ENCODE results near the gene ZMIZ1. TPM values are rescaled to one million over a fixed set of nuclear protein-coding genes. Genes with fewer than 3 reads are reported as not detected.

ZMIZ1 gene
- polyA plus RNA-seq, 1 experiment = 13.0 TPM

GRCh38 chr10:79148452-79149344 is 79.9 kb downstream of the ZMIZ1 start:
- no peak for TF ChIP-seq CTCF (IDR thresholded peaks at IDR 0.05; ENCODE audit: insufficient read depth, low read depth, low read length)
- Histone ChIP-seq H3K4me3 (ENCODE audit: low read depth, low read length) (no peak overlapping the region), H3K27me3 (ENCODE audit: control insufficient read depth, insufficient read depth, low read length) (no peaks in the 10 kb centered on the region), H3K36me3 (ENCODE audit: control insufficient read depth, insufficient read depth, low read length) (peaks cover 6% of the 10 kb centered on the region)
- ChIA-PET POLR2A (interaction anchor here (1.0 kb wide), 1 partner anchor 9 kb away, joined by 5 read pairs; no protein-coding TSS in a partner anchor), CTCF (interaction anchor here (1.2 to 1.8 kb wide), 4 partner anchors 9 to 73 kb away, joined by 3 to 9 read pairs (median 4); no protein-coding TSS in a partner anchor)
- DNase-seq (ENCODE audit: low read depth) = no peak

- Histone ChIP-seq H3K27me3 (ENCODE audit: control insufficient read depth, insufficient read depth, low read length) (no peaks in the 10 kb centered on the region), H3K4me3 (ENCODE audit: low read depth, low read length) (no peak overlapping the region), H3K36me3 (ENCODE audit: control insufficient read depth, insufficient read depth, low read length) (peaks cover 4% of the 10 kb centered on the region)
- POLR2A ChIA-PET = interaction anchor here (1.0 kb wide), 1 partner anchor 8 kb away, joined by 5 read pairs; no protein-coding TSS in a partner anchor
- CTCF ChIA-PET = interaction anchor here (1.2 to 1.8 kb wide), 4 partner anchors 9 to 74 kb away, joined by 3 to 9 read pairs (median 4); no protein-coding TSS in a partner anchor
- no peak for DNase-seq (ENCODE audit: low read depth)
- no peak for TF ChIP-seq CTCF (IDR thresholded peaks at IDR 0.05; ENCODE audit: insufficient read depth, low read depth, low read length)
Measured at GRCh38 chr10:79149345-79149661, 80.5 kb downstream of the ZMIZ1 start.

- CTCF ChIA-PET = interaction anchor here (1.2 to 1.8 kb wide), 6 partner anchors 10 to 75 kb away, joined by 3 to 9 read pairs (median 5); no protein-coding TSS in a partner anchor
- Histone ChIP-seq H3K36me3 (ENCODE audit: control insufficient read depth, insufficient read depth, low read length) (peaks cover 2% of the 10 kb centered on the region), H3K4me3 (ENCODE audit: low read depth, low read length) (no peak overlapping the region), H3K27me3 (ENCODE audit: control insufficient read depth, insufficient read depth, low read length) (no peaks in the 10 kb centered on the region)
- no peak for TF ChIP-seq CTCF (IDR thresholded peaks at IDR 0.05; ENCODE audit: insufficient read depth, low read depth, low read length)
- no peak for DNase-seq (ENCODE audit: low read depth)
- POLR2A ChIA-PET = interaction anchor here (0.6 to 1.1 kb wide), 2 partner anchors 11 to 330 kb away, joined by 13 to 27 read pairs; no protein-coding TSS in a partner anchor
Measured at GRCh38 chr10:79149662-79150443, 81.1 kb downstream of the ZMIZ1 start.

- Histone ChIP-seq H3K4me3 (ENCODE audit: low read depth, low read length) (no peak overlapping the region), H3K27me3 (ENCODE audit: control insufficient read depth, insufficient read depth, low read length) (no peaks in the 10 kb centered on the region), H3K36me3 (ENCODE audit: control insufficient read depth, insufficient read depth, low read length) (peaks cover 2% of the 10 kb centered on the region)
- CTCF ChIA-PET = interaction anchor here (1.5 kb wide), 2 partner anchors 9 to 45 kb away, joined by 5 to 8 read pairs; no protein-coding TSS in a partner anchor
- POLR2A ChIA-PET = interaction anchor here (0.6 to 1.1 kb wide), 2 partner anchors 12 to 331 kb away, joined by 13 to 27 read pairs; no protein-coding TSS in a partner anchor
- no peak for DNase-seq (ENCODE audit: low read depth)
- TF ChIP-seq CTCF (IDR thresholded peaks at IDR 0.05; ENCODE audit: insufficient read depth, low read depth, low read length) = no peak
Measured at GRCh38 chr10:79150444-79150754, 81.6 kb downstream of the ZMIZ1 start.

GRCh38 chr10:79152423-79152817 is 83.7 kb downstream of the ZMIZ1 start:
- POLR2A ChIA-PET = interaction anchor here (0.6 kb wide), 1 partner anchor 8 kb away, joined by 3 read pairs; no protein-coding TSS in a partner anchor
- CTCF ChIA-PET = interaction anchor here (1.1 kb wide), 1 partner anchor 43 kb away, joined by 4 read pairs; no protein-coding TSS in a partner anchor
- H3K4me3 ChIP-seq (ENCODE audit: low read depth, low read length) = no peak overlapping the region
- no peaks in the 10 kb centered on the region for H3K27me3 ChIP-seq (ENCODE audit: control insufficient read depth, insufficient read depth, low read length)
- H3K36me3 ChIP-seq (ENCODE audit: control insufficient read depth, insufficient read depth, low read length) = peaks cover 4% of the 10 kb centered on the region
- no peak for DNase-seq (ENCODE audit: low read depth)
- no peak for TF ChIP-seq CTCF (IDR thresholded peaks at IDR 0.05; ENCODE audit: insufficient read depth, low read depth, low read length)
